Epithelial cell of proximal tubule (primary cell): Measurements from ENCODE around the gene NEUROG3. TPM values are rescaled to one million over a fixed set of nuclear protein-coding genes. Genes with fewer than 3 reads are reported as not detected.

Experiments
- DNase-seq: peaks from one replicate; pipeline ENCODE4 v3.0.0-alpha.2; 2011; ENCODE audit warnings: low read depth
- H3K4me3 ChIP-seq: 2 replicates; pipeline ENCODE4 v1.5.1; 2011; ENCODE audit warnings: low read depth, mild to moderate bottlenecking, low read length
- CTCF ChIP-seq: conservative IDR thresholded peaks from 2 replicates; pipeline ENCODE4 v1.5.1; 2012; ENCODE audit warnings: low read depth, mild to moderate bottlenecking, low read length
- total RNA-seq: library from RNA; depleted of rRNA; stranded (reverse); fragments of >200 nt; gene quantifications from 2 replicates; pipeline ENCODE4 v1.2.3, GENCODE V29; 2015

The NEUROG3 gene
- total RNA-seq, result not detected in 2 replicates

GRCh38 chr10:69573056-69573806, at the start of gene NEUROG3:
NEUROG3 (minus strand) TSS chr10:69573422; CDS start chr10:69573043, 379 bp downstream.
- TF ChIP-seq CTCF, result no peak
- H3K4me3 ChIP-seq, result no peak within 1 kb of the TSS
- no peak for DNase-seq

- no peak overlapping the region for H3K4me3 ChIP-seq
- no peak for TF ChIP-seq CTCF
- no peak for DNase-seq
Observed at GRCh38 chr10:69620625-69621024, 47.4 kb upstream of the NEUROG3 start.

- DNase-seq, result no peak
- no peak overlapping the region for H3K4me3 ChIP-seq
- TF ChIP-seq CTCF, result no peak
Observed at GRCh38 chr10:69619626-69620025, 46.4 kb upstream of the NEUROG3 start.

GRCh38 chr10:69618746-69619145, 45.5 kb upstream of the NEUROG3 start:
- H3K4me3 ChIP-seq, result no peak overlapping the region
- no peak for TF ChIP-seq CTCF
- no peak for DNase-seq

- no peak overlapping the region for H3K4me3 ChIP-seq
- TF ChIP-seq CTCF, result no peak
- DNase-seq, result no peak
Observed at GRCh38 chr10:69616358-69616757, 43.1 kb upstream of the NEUROG3 start.

- DNase-seq, result no peak
- no peak for TF ChIP-seq CTCF
- no peak overlapping the region for H3K4me3 ChIP-seq
Observed at GRCh38 chr10:69614130-69614529, 40.9 kb upstream of the NEUROG3 start.

- no peak for DNase-seq
- H3K4me3 ChIP-seq, result no peak overlapping the region
- no peak for TF ChIP-seq CTCF
Observed at GRCh38 chr10:69612760-69613159, 39.5 kb upstream of the NEUROG3 start.
